Activated B cell treated with CpG ODN at 0.5 μM for 24 hours (primary cell): ENCODE measurements around the gene PAXX. TPM values are rescaled to one million over a fixed set of nuclear protein-coding genes. Genes with fewer than 3 reads are reported as not detected.

Source experiments
- ATAC-seq: fragments of 200-7000 bp; cut with Tn5 transposase; one replicate; pipeline ENCODE4 v1.10.0; 2021; ENCODE audit warnings: low read depth, mild to moderate bottlenecking, moderate library complexity
- CTCF ChIA-PET: fragments of 350-600 bp; sonication (Branson Sonifier 250); formaldehyde crosslinking; loops from one replicate; lab custom pipeline; 2021; ENCODE audit warnings: antibody characterized with exemption; lab: Charles Lee
- POLR2A ChIA-PET: fragments of 350-600 bp; sonication (Branson Sonifier 250); formaldehyde crosslinking; loops from one replicate; lab custom pipeline; 2021; ENCODE audit warnings: antibody characterized with exemption; lab: Charles Lee
- DNase-seq: peaks from one replicate; pipeline ENCODE4 v3.0.0; 2022
- H3K27ac Mint-ChIP-seq: one replicate; pipeline ENCODE4 v1.8.0; 2020; ENCODE audit warnings: mixed read lengths
- H3K27me3 Mint-ChIP-seq: one replicate; pipeline ENCODE4 v1.8.0; 2021; ENCODE audit warnings: mixed read lengths
- H3K36me3 Mint-ChIP-seq: one replicate; pipeline ENCODE4 v1.8.0; 2021; ENCODE audit warnings: low read depth, mixed read lengths
- H3K4me1 Mint-ChIP-seq: one replicate; pipeline ENCODE4 v1.8.0; 2021; ENCODE audit warnings: mixed read lengths
- H3K4me3 Mint-ChIP-seq: one replicate; pipeline ENCODE4 v1.8.0; 2020; ENCODE audit warnings: mild to moderate bottlenecking, mixed read lengths
- H3K9me3 Mint-ChIP-seq: one replicate; pipeline ENCODE4 v1.8.0; 2020; ENCODE audit warnings: mixed read lengths
- intact Hi-C: fragments of 100-400 bp; cut with micrococcal nuclease; formaldehyde crosslinking; loops from one replicate; pipeline ENCODE4 v1.15.1; 2024
- total RNA-seq: library from RNA; stranded (reverse); gene quantifications from 2 replicates; pipeline ENCODE4 v1.2.3, GENCODE V29; 2022
- TF ChIP-seq, protein P1 (sequence below): fragments of 200-600 bp; IDR thresholded peaks from one replicate; pipeline ENCODE4 v1.8.0; 2022; ENCODE audit warnings: antibody characterized with exemption, mild to moderate bottlenecking

The PAXX gene
- total RNA-seq, 1 donor from 2014 or later: 47.8 TPM

DNA sequence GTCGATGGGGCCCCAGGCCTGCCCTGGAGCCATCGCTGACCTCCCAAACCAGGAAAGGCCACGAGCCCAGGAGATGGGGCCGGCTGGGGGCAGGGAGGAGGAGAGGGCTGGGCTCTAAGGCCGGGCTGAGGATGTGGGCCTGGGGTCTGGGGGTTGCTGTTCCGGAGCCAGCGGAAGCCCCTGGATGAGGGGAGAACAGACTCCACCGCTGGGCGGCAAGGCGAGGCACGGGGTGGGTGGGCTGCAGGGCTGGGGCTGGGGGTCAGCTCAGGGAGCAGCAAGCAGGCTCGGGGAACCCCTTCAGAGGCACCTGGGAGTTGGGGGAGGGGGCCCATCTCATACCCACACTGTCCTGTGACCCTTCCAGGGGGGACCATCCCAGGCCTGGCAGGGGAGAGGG, 28.5 kb upstream of the PAXX start:
- DNase-seq: no peak
- H3K4me3 Mint-ChIP-seq: no peak overlapping the region
- TF ChIP-seq, protein P1, sequence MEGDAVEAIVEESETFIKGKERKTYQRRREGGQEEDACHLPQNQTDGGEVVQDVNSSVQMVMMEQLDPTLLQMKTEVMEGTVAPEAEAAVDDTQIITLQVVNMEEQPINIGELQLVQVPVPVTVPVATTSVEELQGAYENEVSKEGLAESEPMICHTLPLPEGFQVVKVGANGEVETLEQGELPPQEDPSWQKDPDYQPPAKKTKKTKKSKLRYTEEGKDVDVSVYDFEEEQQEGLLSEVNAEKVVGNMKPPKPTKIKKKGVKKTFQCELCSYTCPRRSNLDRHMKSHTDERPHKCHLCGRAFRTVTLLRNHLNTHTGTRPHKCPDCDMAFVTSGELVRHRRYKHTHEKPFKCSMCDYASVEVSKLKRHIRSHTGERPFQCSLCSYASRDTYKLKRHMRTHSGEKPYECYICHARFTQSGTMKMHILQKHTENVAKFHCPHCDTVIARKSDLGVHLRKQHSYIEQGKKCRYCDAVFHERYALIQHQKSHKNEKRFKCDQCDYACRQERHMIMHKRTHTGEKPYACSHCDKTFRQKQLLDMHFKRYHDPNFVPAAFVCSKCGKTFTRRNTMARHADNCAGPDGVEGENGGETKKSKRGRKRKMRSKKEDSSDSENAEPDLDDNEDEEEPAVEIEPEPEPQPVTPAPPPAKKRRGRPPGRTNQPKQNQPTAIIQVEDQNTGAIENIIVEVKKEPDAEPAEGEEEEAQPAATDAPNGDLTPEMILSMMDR: no peak
- no peak for ATAC-seq
- no peaks in the 10 kb centered on the region for H3K36me3 Mint-ChIP-seq
- H3K27me3 Mint-ChIP-seq: peaks cover 9% of the 10 kb centered on the region
- ChIA-PET CTCF (no interaction called here), POLR2A (no interaction called here)
- intact Hi-C loops: no loop called here
- H3K9me3 Mint-ChIP-seq: no peaks in the 10 kb centered on the region
- H3K4me1 Mint-ChIP-seq: peaks cover 9% of the 10 kb centered on the region
- H3K27ac Mint-ChIP-seq: no peak overlapping the region

DNA sequence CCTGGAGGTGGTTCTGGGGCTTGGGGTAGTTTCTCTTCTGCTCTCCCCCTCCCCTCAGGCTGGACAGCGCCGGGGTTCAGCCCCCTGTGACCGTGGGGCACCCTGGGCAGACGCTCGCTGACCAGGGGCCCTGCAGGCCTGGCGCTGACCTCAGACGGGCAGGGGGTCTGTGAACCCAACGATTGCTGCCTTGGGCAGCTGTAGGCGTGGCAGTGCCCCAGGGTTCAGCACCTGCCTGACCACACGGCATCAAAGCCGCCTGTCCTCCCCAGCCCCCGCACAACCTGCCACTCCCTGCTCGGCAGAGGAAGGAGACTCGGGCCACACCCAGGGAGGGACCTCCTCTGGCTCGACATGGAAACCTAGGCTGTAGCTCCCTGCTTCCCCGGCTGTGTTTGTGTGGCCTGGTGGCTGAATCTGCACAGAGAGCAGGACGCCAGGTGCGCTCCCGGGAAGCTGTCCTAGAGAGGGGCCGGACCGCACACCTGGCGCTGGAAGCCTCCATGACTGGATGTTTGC, 28.0 kb upstream of the PAXX start:
- Mint-ChIP-seq H3K9me3 (no peaks in the 10 kb centered on the region), H3K36me3 (no peaks in the 10 kb centered on the region), H3K4me3 (no peak overlapping the region), H3K27ac (no peak overlapping the region), H3K4me1 (peaks cover 9% of the 10 kb centered on the region), H3K27me3 (peaks cover 9% of the 10 kb centered on the region)
- ChIA-PET POLR2A (no interaction called here), CTCF (no interaction called here)
- ATAC-seq (no peak), DNase-seq (no peak)
- TF ChIP-seq, protein P1: no peak
- intact Hi-C loops: no loop called here

DNA sequence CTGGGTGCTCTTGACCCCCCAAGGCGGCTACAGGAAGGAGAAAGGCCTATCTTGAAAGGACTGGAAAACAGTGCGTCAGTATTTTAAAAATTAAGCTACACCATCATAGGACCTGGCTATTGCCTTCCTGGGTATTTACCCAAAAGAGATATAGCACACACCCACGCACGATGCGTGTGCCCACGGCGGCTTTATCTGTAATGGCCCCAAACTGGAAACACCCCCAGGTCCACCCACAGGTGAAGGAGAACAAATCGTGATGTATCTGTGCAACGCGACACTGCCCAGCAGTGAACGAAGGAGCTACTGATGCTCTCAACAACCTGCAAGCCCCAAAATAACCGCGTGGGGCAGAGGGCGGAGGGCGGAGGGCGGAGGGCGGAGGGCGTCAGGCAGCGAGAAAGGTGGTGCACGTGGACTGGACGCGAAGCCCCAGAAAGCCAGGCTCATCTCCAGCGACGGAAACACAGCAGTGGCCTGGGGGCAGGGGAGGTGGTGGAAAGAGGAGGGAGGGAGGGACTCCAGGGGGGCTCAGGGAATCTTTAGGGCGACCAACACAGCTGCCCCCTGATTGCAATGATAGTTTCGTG, 27.3 kb upstream of the PAXX start:
- TF ChIP-seq, protein P1: no peak
- no peak for DNase-seq
- ATAC-seq: no peak
- no peaks in the 10 kb centered on the region for H3K9me3 Mint-ChIP-seq
- intact Hi-C loops: no loop called here
- H3K4me3 Mint-ChIP-seq: no peak overlapping the region
- ChIA-PET CTCF (no interaction called here), POLR2A (interaction anchor here (0.6 kb wide), 1 partner anchor 31 kb away, joined by 3 read pairs; the partner anchor contains the start of gene CLIC3)
- H3K36me3 Mint-ChIP-seq: no peaks in the 10 kb centered on the region
- peaks cover 9% of the 10 kb centered on the region for H3K27me3 Mint-ChIP-seq
- H3K4me1 Mint-ChIP-seq: peaks cover 9% of the 10 kb centered on the region
- no peak overlapping the region for H3K27ac Mint-ChIP-seq

DNA sequence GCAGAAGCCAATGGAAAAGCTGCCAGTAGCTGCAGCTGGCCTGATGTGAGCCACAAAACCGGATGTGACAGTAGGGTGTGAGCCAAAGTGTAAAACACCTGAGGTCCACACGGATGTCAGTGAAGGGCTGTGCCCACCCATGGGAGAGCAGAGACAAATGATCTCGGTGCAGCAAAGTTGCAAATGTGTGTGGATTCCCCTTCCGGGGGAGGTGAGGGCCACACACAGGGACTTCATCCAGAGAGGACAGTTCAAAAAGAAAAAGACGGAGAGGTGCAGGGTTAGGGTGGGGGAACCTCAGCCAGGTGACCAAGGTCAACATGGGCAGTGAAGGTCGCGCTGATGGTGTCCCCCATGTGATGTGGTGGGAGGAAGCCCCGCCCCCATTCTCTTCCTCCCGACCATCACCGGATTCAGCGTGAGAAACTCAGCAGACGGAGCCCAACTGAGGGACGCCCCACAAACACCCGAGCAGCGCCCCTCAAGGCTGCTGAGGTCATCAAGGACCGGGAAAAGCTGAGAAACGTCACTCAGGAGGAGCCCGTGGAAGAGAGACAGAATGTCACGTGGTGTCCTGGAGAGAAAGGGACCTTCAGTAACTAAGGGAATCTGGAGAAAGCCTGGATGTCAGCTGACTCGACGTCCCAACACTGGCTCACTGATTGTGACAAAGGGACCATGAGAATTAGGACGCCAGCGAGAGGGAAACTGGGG, 26.3 kb upstream of the PAXX start:
- Mint-ChIP-seq H3K27me3 (peaks cover 11% of the 10 kb centered on the region), H3K4me3 (peak overlapping the region; percentile 64), H3K36me3 (no peaks in the 10 kb centered on the region), H3K27ac (no peak overlapping the region), H3K9me3 (no peaks in the 10 kb centered on the region), H3K4me1 (peaks cover 9% of the 10 kb centered on the region)
- ChIA-PET CTCF (no interaction called here), POLR2A (interaction anchor here (0.6 kb wide), 1 partner anchor 47 kb away, joined by 3 read pairs; no protein-coding TSS in a partner anchor)
- ATAC-seq (peak; percentile 37), DNase-seq (no peak)
- intact Hi-C loops: no loop called here
- TF ChIP-seq, protein P1: no peak

DNA sequence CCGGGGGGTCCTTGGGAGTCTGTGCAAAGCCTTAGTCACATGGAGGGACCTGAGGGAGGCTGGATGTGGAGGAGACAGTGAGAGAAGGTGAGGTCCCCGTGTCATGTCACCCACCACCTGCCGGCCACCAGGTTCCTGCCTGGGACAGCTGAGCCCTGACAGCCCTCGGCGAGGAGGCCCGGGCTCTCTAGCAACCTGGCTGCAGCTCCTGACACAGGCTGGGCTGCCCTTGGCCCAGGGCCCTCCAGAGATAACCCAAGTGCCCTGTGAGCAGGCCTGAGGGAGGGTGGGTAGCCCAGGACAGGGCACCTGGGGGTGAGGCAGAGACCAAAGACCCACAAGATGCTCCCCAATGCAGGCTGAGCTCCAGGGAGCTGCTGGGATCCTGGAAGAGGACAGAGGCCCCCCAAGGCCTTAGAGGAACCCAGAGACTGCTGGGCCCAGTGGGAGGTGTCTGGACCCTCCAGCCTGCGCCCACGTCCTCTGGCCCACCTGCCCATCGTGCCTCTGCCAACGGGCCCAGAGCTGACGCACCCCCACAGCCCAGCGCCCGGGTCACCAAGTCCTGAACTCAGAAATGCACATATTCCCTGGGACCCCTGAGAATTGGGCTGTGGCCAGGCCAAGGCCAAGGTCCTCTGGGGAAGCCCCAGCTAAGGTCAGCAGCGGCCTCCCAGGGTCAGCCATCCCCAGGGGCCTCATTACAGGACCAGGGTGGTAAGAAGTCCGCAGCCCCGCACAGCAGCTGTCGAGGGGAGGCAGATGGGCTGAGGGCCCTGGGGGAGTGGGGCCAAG, 23.7 kb upstream of the PAXX start:
- CTCF ChIA-PET: no interaction called here
- H3K9me3 Mint-ChIP-seq: no peaks in the 10 kb centered on the region
- no peaks in the 10 kb centered on the region for H3K36me3 Mint-ChIP-seq
- no peak overlapping the region for H3K4me3 Mint-ChIP-seq
- TF ChIP-seq, protein P1: no peak
- no peak for DNase-seq
- ATAC-seq: no peak
- peaks cover 11% of the 10 kb centered on the region for H3K27me3 Mint-ChIP-seq
- no peak overlapping the region for H3K27ac Mint-ChIP-seq
- H3K4me1 Mint-ChIP-seq: peaks cover 9% of the 10 kb centered on the region
- POLR2A ChIA-PET: no interaction called here
- intact Hi-C loops: no loop called here
